GM06990 (cell line): Measurements from ENCODE around the gene VSTM4.

Experiments used
- DNase-seq: peaks from one replicate; pipeline ENCODE4 v3.0.0-alpha.2; 2011; ENCODE audit not compliant: insufficient read length; ENCODE audit errors: extremely low read depth
- H3K27me3 ChIP-seq: replicated peaks from 2 replicates; pipeline ENCODE4 v1.6.0; 2011; ENCODE audit warnings: low read length; ENCODE audit not compliant: control insufficient read depth, insufficient read depth
- H3K36me3 ChIP-seq: 2 replicates; pipeline ENCODE4 v1.5.1; 2011; ENCODE audit warnings: low read length; ENCODE audit not compliant: control insufficient read depth, insufficient read depth
- H3K4me3 ChIP-seq: replicated peaks from 2 replicates; pipeline ENCODE4 v1.5.1; 2011; ENCODE audit warnings: low read depth, mild to moderate bottlenecking, control low read depth, low read length
- TF ChIP-seq, protein P1 (sequence below): IDR thresholded peaks from 2 replicates; pipeline ENCODE4 v1.5.1; 2011; ENCODE audit warnings: low read length, control low read depth, mild to moderate bottlenecking, inconsistent platforms; ENCODE audit not compliant: insufficient read depth, poor library complexity, severe bottlenecking

The VSTM4 gene

DNA sequence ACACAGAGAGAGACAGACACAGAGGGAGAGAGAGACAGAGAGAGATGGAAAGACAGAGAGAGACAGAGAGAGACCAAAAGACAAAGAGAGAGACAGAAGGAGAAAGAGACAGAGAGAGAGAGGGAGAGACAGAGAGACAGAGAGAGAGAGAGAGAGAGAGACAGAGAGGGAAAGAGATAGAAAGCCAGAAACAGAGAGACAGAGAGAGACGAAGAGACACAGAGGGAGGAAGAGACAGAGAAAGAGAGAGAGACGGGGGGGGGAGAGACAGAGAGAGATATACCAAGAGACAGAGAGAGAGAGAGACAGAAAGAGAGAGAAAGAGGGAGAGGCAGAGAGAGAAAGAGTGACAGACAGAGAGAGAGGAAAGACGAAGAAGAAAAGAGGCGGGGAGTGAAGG lies 10.2 kb downstream of the VSTM4 start:
- Histone ChIP-seq H3K36me3 (no peaks in the 10 kb centered on the region), H3K4me3 (no peak overlapping the region), H3K27me3 (no peaks in the 10 kb centered on the region)
- no peak for DNase-seq
- TF ChIP-seq, protein P1, sequence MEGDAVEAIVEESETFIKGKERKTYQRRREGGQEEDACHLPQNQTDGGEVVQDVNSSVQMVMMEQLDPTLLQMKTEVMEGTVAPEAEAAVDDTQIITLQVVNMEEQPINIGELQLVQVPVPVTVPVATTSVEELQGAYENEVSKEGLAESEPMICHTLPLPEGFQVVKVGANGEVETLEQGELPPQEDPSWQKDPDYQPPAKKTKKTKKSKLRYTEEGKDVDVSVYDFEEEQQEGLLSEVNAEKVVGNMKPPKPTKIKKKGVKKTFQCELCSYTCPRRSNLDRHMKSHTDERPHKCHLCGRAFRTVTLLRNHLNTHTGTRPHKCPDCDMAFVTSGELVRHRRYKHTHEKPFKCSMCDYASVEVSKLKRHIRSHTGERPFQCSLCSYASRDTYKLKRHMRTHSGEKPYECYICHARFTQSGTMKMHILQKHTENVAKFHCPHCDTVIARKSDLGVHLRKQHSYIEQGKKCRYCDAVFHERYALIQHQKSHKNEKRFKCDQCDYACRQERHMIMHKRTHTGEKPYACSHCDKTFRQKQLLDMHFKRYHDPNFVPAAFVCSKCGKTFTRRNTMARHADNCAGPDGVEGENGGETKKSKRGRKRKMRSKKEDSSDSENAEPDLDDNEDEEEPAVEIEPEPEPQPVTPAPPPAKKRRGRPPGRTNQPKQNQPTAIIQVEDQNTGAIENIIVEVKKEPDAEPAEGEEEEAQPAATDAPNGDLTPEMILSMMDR, result no peak

DNA sequence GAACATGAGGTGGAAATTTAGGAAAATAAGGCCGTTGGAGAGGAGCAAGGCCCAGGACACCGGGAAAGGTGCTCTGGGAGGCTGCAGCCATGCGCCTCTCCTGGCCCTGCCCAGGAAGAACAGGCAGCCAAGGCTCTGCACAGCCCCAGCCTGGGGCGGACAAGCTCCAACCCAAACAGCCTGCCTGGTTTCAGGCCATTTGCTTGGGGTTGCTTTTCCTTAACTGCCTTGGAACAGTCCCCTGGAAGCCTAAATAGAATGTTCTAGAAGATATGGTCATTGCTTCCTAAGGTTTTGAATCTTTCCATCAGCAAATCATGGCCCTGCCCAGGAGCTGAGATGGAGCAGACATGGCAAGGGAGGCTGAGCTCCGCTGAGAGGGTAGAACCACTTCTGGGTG lies 11.0 kb downstream of the VSTM4 start:
- Histone ChIP-seq H3K36me3 (no peaks in the 10 kb centered on the region), H3K4me3 (no peak overlapping the region), H3K27me3 (no peaks in the 10 kb centered on the region)
- DNase-seq, result no peak
- TF ChIP-seq, protein P1, result no peak

DNA sequence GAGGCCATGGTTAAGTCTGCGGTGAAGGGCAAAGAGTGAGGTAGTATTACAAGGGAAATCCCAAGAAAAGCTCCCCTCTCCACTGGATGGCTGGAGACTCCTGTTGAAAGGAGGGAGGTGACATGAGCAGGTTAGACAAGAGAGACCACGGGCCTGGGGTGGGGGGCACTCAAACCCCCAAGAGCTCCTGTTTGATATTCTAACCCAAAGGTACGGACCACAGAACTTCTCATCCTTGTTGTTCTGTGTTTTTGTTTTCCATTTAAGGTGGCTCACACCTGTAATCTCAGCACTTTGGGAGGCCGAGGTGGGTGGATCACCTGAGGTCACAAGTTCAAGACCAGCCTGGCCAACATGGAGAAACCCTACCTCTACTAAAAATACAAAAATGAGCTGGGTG lies 11.6 kb downstream of the VSTM4 start:
- no peak for DNase-seq
- Histone ChIP-seq H3K4me3 (no peak overlapping the region), H3K27me3 (no peaks in the 10 kb centered on the region), H3K36me3 (no peaks in the 10 kb centered on the region)
- TF ChIP-seq, protein P1, result no peak

DNA sequence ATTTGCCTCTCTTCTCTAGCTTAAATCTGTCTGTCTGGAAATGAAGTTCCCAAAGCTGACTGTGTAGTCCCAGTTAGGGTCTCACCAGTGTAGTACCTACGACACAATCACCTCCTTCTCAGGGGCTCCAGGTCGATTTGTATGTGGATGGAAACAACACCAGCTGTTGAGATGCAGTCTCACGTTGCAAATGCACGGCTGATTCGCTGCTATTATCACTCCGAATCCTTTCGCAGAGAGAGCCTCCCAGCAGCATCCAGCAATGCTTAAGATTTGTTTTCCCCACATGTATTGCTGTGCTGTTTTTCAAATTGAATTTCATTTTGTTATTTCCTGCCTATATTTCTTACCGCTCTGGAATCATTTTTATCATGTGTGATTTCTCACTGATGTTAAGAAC lies 16.3 kb downstream of the VSTM4 start:
- no peak for DNase-seq
- Histone ChIP-seq H3K4me3 (no peak overlapping the region), H3K27me3 (no peaks in the 10 kb centered on the region), H3K36me3 (no peaks in the 10 kb centered on the region)
- TF ChIP-seq, protein P1, result no peak

DNA sequence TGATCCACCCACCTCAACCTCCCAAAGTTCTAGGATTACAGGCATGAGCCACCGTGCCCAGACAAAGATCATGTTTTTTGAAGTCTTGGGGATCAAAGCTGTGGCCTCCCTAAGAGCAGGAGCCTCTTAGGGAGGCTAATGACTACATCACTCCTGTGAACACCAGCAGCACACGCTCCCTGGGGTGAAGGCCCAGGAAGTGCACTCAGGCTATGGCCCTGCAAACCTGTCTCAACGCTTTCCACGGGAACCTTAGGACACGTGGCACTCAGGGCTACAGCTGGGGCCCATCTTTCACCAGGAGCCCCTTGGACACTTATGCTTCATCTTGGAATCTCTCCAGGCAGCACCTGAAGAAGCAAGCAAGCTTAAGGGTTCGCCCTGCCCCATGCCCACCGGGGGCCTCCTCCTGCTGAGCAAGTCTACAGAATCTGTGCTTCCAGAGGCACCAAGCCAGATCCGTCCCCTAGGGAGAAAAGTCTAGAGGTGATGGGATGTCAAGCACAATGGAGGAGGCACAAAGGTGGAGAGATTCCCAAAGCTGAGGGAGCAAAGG lies 18.4 kb downstream of the VSTM4 start:
- DNase-seq, result no peak
- Histone ChIP-seq H3K36me3 (no peaks in the 10 kb centered on the region), H3K4me3 (no peak overlapping the region), H3K27me3 (no peaks in the 10 kb centered on the region)
- TF ChIP-seq, protein P1, result no peak

DNA sequence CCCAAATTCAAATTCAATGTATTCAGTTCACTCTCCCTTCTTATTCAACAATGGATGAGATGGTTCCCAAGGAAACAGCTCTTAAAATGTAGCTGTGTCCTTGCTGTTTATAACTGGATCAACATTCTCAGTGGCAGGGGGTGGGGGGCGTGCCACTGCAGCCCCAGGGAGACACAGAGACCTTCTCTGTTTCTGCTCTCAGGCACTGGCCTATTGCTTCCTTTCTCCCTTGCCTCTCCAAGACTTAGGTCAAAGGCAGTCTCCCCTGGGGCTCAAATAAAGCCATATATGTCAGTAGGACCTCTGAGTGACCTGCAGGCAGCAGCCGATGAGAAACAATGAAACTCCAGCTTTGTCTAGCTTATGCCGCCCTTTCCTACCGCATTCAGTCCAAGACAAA lies 20.7 kb downstream of the VSTM4 start:
- H3K4me3 ChIP-seq, result no peak overlapping the region
- DNase-seq, result no peak
- no peaks in the 10 kb centered on the region for H3K36me3 ChIP-seq
- TF ChIP-seq, protein P1, result no peak
- no peaks in the 10 kb centered on the region; the same call in 1 of the 2 replicates for H3K27me3 ChIP-seq
